Germinal center (tissue), 1 donor: Measurements from ENCODE around the gene NT5E.
"Not testable (repeated sequence)": the region's sequence is repeated elsewhere in the genome, so short reads cannot be mapped to it uniquely, and the experiment has no call there.

ENCODE experiments used
- DNase-seq: peaks from one replicate; pipeline ENCODE4 v3.0.0; 2012; ENCODE audit warnings: mixed read lengths, low spot score

The NT5E gene

DNA sequence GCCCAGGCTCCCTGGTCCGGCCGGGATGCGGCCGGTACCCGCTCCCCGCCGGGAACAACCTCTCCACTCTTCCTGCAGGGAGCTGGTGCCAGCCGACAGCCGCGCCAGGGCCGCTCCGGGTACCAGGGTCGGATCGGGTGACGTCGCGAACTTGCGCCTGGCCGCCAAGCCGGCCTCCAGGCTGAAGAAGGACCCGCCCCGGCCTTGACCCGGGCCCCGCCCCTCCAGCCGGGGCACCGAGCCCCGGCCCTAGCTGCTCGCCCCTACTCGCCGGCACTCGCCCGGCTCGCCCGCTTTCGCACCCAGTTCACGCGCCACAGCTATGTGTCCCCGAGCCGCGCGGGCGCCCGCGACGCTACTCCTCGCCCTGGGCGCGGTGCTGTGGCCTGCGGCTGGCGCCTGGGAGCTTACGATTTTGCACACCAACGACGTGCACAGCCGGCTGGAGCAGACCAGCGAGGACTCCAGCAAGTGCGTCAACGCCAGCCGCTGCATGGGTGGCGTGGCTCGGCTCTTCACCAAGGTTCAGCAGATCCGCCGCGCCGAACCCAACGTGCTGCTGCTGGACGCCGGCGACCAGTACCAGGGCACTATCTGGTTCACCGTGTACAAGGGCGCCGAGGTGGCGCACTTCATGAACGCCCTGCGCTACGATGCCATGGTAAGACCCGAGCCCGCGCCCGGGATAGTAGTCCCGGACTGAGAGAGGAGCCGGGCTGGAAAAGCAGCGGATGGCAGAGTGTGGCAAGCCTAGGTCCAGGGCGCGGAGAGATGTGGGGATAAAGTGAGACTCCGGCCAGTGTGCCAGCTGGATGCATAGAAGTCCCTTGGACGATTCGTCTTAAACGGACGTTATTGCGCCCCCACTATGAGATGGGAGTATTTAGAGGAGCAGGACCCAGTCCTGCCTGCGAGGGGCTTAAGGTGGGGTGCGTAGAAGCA lies at the start of gene NT5E:
NT5E (plus strand) TSS at position 266 of the 942 bp plus-strand sequence; CDS start at position 323, 57 bp downstream.
- DNase-seq, result peak; percentile 42

DNA sequence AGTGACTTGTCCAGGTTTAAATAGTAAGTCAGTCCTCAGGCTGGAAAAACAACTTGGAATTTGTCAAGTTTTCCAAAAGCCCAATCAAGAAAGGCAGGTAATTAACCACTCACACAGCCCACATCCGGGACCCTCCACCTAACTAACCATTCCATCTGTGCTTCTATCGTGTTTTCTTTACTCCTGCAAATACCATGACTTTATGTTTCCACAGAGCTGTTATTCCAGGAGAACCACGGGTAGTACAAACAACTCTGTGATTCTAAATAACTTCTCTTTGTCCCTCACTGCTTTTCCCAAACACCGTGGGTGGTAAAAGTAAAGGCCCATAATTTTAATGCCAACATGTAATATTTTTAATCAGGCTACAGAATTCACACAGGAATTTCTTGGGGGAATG lies 49.6 kb upstream of the NT5E start:
- DNase-seq, result no peak

DNA sequence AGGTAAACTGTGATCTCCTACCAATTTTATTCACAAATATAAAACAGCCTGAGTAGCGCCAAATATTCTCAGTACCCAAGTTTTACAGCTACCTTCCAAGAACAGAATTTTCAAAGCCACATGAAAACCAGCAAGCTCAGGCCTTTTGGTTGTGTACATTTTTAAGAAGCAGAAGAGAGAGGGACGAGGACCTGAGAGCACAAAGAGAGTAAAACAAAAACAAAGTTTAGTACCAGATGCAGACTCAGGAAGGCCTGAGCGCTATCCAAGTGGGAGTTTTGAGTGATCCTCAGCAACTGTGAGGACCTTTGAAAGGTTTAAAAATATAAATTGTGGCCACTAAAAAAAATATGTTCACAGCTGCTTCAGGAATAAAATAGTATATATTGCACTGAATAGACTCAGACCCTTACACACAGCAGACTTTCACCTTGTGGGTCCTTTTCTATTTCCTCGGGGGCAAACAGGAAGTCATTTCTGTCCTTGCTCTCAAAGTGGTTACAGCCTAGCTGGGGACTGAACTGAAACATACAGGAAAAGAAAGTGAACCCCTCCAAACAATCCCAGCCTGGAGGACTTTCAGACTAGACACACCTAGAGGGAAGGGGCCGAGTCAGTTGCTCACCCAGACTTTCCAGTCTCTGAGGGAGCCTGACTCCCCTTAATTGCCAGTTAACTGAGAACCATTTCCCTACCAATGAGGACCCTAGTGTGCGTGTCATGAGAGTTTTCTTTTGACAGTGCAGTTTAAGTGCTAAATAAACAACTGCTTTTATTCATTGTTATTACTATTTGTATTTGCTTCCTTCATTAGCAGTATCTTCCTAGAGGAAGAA lies 48.5 kb upstream of the NT5E start:
- DNase-seq, result no peak

DNA sequence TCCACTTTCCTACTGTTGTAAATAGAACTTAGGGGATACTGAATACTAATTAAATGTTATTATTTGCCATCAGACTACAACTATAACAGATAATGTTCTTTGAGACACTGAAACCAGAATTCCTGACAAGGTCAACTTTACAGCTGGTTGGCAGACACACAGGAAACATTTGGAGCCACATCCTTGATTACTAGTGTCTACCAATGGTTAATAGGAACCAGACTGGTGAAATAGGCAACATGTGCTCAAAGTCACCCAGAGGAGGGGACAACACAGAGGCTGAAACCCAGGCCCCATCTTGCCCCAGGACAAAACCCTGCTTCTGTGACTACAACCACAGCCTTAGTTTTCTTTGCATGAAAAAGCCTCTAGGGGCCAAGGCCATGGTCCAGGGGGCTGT lies 47.8 kb upstream of the NT5E start:
- DNase-seq, result no peak

DNA sequence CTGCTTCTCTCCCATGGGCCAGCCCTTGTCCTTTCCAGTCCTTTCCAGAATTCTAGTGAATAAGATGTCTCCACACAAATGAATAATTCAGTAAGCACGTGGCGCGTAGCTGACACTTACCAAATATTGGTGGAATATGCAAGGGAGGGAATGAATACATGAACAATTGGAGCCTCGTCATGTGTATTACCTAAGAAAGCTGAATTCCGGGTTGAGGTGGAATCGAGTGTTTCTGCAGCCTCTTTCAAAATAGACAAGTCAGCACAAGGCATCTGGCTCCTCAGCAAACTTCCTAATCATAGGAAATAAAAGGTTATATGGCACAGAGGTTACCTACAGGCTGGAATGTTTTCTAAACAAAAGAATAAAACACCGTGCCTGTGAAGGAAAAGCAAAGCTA lies 47.0 kb upstream of the NT5E start:
- no peak for DNase-seq

DNA sequence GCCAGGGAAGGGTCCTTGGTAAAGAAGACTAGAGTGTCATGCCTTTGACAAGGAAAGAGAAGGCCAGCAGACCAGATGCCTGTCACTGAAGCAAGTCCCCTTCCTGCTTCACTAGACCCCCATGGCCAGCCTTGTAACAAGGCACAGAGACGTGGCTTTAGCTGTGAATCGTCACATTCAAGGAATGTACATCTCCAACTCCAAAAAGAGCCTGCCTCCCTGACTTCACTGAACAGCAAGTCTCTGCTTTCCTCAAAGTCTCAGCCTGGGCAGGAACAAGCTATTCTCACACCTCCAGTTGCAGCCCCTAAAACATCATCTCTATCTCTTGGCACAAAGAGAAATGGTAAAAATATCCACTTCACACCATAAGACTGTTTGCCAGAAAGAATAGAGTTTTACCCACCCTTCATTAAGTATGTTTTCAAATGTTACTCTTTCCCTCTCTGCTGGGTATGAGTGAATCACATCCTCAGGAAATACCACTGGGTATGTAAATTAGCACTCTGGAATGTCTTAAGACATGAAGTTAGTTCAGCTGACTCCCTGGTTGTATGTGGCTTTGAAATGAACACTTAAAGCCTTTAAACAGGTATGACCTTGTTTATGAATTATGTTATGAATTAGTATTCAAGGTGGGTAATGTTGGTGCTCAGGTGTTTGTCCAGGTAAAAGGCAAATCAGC lies 46.4 kb upstream of the NT5E start:
- DNase-seq, result no peak

DNA sequence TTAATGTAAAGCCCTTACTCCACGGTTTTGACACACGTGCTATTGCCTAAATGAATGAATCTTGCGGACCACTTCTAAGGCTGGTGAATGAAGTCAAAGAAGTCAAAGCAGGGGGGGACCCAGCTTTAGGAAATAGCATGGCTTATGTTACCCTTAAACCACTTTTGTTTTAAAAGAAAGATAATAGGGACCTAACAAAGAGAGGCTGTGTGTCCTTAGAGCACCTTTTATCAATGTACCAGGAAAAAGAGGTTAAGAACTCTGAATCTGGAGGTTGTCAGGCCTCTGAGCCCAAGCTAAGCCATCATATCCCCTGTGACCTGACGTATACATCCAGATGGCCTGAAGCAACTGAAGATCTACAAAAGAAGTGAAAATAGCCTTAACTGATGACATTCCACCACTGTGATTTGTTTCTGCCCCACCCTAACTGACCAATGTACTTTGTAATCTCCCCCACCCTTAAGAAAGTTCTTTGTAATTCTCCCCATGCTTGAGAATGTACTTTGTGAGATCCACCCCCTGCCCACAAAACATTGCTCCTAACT lies 45.8 kb upstream of the NT5E start:
- DNase-seq, result not testable (repeated sequence)

DNA sequence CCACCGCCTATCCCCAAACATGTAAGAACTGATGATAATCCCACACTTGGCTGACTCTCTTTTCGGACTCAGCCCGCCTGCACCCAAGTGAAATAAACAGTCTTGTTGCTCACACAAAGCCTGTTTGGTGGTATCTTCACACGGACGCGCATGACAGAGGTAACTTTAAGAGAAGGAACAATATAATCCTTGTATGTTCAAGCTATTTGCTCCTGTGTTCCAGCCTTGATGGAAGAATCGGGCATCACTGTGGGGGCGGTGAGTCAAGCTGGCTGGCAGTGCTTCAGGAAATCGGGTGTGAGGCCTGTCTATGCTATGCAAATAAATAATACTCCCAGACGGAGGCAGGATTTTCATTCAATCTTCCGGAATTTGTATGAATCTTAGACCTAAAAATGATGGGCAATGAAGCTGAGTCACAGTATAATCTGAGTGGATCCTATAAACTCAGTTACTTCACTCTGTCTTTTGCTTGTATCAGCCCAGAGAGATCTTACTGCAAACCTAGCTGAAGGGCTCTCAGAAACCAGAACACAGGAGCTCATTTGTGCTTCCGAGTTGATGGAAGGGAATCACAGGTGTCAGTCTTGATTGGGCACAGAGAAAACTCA lies 45.2 kb upstream of the NT5E start:
- no peak for DNase-seq

DNA sequence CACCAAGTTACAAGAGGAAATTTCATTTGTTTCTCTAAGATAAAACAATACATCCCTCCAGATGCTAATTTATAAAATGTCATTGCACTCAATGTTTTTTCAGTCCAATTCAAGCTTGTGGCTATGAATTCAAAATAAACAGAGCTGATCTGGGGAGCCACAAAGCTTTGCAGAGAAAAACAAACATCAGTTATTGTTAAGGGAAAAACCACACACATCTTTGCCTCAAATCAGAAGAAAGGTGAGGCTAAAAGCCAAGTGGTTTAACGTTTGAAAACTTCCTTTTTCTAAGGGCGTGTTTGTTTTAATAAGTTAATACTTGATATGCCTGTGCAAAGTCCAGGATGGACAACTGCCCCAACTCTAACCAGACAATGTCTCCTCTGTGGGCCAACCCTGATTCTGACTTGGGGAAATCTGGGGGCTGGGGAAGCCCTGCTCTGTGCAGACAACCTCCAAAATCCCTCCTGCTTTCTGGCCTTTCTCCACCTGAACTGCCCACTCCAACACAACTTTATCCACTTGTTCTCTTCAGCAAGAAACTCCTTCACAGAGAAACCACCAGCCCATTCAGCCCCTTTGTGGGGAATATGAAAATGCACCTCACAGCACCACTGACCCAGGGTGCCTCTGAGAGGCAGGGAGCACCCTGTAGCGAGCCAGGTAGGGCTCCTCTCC lies 44.6 kb upstream of the NT5E start:
- DNase-seq, result no peak

DNA sequence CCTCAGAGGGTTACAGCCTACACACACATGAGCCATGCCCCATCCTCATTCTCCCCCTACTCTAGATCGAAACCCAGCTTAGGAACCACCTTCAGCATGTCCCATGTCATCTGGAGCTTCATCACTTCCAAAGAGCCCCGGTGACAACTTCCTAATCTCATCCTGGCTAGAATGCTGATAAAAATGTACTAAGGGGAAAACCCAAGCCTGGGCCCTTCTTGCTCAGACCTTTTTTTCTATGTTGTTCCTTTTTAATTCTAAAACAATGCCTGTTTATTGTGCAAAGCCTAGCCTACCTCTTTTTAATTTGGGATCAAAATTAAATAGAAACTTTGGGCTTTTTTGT lies 44.1 kb upstream of the NT5E start:
- DNase-seq, result no peak

DNA sequence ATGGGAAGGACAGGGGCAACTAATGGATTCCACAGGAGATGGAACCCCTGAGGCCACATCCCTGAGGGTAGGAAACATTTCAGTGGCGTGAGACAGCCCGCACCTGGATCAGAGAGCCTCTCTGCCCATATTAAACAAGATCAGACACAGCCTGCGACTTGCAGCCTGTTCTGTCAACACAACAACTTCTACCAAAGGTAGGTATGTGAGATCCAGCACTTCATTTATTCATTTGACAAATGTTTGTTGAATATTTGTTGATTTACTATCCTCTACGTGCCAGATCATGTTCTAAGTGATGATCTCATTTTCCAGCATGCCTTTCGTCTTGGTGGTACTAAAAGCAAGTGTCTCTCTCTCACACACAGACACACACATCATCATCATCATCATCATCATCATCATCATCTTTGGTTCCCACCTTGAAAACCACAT lies 43.2 kb upstream of the NT5E start:
- DNase-seq, result no peak

DNA sequence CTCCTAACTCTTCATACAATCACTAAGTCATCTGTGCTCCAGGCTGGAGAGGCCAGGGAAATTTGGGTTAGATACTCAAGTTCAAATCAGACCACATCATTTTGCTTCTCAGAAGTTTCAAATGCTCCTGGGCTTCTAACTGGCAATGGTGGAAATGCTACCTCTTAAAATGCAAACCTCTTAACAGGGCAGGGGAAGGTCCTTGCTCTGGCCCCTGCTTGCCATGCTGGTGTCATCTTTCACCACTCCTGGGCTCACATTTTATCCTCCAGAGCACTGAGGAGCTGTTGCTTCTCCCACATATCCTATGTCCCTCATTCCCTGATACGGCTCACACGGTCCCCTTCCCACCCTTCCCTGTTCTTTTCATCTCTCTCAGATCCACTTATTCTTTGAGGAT lies 41.8 kb upstream of the NT5E start:
- DNase-seq, result no peak

DNA sequence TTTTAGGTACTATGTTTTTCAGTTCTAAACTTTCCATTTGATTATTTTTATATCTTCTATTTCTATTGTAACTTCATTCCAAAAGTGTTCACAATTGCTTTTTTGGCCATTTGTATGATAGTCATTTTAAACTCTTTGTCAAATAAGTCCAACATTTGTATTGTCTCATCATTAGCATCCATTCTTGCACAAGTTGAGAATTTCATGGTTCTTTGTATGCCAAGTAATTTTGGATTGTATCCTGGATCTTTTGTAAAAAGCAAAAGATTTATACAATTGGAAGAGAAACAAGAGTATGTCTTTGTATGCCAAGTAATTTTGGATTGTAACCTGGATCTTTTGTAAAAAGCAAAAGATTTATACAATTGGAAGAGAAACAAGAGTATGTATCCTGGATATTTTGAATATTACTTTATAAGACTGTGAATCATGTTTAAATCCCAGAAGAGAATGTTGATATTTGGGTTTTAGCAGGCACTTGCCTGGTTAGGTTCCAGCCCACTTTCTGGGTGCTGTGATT lies 36.9 kb upstream of the NT5E start:
- DNase-seq, result no peak

DNA sequence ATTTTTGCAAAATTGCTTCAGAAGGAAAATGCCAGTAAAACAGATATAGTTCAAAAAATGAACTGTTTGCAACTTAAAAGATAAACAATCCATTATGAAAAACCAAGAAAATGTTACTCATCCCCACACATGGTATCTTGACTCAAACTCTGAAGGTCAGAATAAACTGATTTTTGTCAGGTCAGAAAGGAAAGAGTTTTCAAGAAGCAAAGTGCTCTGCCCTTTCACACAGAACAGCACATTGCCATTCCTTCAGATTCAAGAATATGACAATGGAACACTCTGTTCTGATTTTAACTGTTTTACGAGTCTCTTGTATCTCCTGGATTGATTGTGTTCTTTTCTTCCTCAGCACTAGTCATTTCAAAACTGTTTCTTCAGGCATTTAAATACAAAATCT lies 33.8 kb upstream of the NT5E start:
- no peak for DNase-seq

DNA sequence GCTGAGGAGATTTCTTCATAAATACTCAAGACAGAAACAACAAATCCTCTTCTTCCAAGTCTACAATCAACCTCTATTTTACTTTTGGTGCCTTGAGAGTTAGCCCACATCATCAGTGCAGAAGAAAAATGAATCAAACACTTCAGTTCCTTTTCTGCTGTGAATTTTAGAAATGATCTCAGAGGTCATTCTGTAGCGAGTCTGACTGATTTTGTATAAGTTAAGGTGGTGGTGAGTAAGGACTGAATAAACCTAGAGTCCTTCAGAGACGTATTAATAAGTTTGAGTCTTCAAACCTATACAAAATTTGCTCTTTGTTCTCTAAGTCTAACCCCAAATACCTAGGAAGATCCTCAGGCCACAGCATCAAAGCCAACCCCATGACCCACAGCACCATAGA lies 33.1 kb upstream of the NT5E start:
- no peak for DNase-seq

DNA sequence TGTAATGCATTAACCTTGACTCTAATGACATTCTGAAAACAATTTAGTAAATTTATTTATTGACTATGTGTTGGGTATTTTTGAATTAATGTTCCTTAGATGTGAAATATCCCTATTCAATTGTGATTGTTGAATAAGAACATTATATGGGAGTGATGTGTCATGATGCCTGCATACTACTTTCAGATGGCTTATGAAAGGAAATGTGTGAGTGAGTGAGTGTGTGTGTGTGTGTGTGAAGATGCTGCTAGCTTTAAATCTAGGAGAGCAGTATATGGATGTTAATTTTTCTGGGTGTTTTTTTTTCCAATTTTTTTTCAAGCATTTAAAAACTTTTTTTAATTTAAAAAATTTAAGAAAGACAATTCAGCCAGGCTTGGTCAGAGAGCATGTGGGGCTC lies 32.5 kb upstream of the NT5E start:
- no peak for DNase-seq

DNA sequence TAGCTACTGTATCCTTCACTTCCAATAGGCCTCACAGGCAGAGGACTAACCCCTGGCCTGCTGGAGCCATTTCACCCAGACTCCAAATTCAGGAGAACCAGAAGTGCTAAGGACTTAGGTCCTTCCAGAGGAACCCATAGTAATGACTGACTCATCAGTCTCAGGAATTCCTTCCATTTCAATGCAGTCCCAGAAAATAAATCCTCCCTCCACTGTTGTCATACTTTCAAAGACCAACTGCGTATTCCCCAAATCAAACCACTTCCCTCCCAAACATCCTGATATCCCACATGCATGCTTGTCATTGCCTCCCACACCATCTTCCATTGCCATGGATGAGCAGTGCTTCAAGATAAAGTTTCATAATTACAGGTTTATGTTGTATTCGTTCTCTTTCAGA lies 31.8 kb upstream of the NT5E start:
- no peak for DNase-seq

DNA sequence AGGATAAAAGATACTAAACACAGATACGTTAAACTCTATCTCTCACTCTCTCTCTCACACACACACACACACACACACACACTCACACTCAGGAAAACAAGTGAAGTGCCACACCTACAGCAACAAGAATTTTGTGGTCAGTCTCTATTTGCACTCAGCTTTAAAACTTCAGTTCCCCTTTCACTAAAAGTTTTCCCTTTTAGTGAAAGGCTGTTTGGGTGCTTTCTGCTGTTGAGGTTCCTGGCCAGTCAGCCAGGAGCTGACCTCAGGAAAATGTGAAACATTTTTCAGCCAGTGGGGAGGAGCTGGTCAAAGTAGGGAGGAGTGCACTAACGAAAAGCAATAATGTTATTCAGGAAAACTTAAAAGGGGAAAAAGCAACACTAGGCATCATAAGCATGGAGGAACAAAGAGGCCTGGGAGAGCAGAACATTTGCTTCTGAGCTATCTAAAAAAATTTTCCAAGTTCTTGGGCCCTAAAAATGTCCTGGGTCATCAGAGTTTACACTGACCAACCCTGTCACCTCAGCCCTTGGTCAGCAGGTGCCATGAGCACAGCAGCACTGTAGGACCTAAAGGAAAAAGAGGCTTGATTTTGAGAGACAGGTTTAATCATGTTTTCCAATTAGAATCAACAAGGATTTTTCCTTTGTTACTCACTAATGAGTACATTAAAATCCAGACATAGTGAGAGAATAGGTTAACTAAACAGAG lies 30.7 kb upstream of the NT5E start:
- no peak for DNase-seq

DNA sequence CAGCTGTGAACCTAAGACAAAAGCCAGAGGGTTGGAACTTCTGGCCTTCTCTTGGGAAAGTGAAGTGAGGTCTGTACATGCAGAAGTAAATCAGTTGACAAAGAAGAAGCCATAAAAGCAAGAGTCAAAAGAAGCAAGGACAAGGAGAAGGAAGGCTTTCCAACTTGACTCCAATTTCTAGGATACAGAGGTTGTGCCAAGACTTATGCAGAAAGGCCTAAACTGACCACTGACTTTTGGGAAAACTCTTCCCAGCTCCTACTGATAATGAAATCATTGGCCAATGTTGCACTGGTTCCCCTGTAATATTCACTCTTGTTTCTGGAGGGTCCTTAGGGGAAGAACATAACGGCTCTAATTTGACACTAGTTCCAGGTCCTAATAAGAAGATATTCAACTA lies 29.3 kb upstream of the NT5E start:
- DNase-seq, result no peak

DNA sequence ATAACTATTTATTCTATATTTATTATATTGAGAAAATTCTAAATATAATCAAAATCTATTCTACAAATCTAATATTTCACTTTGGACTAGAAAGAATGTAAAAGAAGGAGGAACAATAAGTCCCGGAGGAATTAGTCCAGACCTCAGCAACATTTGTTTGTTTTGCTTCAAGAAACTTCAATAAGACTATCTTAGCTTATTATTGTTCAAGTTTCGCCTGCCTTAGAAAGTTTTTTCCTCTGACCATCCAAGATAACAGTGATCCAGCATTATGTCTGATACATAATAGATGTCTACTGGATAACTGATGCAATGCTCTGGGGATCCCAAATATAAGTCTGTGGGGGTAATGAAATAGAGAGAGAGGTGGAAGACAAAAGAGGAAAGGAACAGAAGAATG lies 28.7 kb upstream of the NT5E start:
- no peak for DNase-seq
